Daoy (cell line): ENCODE measurements around the gene PHLPP2. TPM values are rescaled to one million over a fixed set of nuclear protein-coding genes. Genes with fewer than 3 reads are reported as not detected.
A peak's percentile ranks its signal among the peaks of the same experiment; 100 is the strongest.

Source experiments
- DNase-seq: peaks from one replicate; pipeline ENCODE4 v3.0.0-alpha.2; 2015; ENCODE audit warnings: low read depth
- total RNA-seq: library from RNA; depleted of rRNA; stranded (reverse); fragments of >200 nt; shearing (Covaris generic); gene quantifications from 2 replicates; pipeline ENCODE4 v1.2.3, GENCODE V29; 2014; rRNA removed

Gene PHLPP2
- total RNA-seq = 1.7 and 2.3 TPM in 2 replicates

GRCh38 chr16:71724320-71724751 lies at the start of gene PHLPP2:
Gene PHLPP2, minus strand, starts transcription at chr16:71724701. Its CDS starts 9,906 bp downstream, at chr16:71714795.
- no peak for DNase-seq

GRCh38 chr16:71771571-71771970 lies 47.1 kb upstream of the PHLPP2 start:
- no peak for DNase-seq

- DNase-seq = no peak
These were observed 44.7 kb upstream of the PHLPP2 start for GRCh38 chr16:71769222-71769621.

GRCh38 chr16:71767060-71767900 lies 42.8 kb upstream of the PHLPP2 start:
- DNase-seq = no peak

GRCh38 chr16:71762186-71762585 lies 37.7 kb upstream of the PHLPP2 start:
- no peak for DNase-seq

- no peak for DNase-seq
These were observed 36.6 kb upstream of the PHLPP2 start for GRCh38 chr16:71761097-71761496.

- no peak for DNase-seq
These were observed 33.8 kb upstream of the PHLPP2 start for GRCh38 chr16:71758293-71758760.

- DNase-seq = no peak
These were observed 30.2 kb upstream of the PHLPP2 start for GRCh38 chr16:71754652-71755051.

- no peak for DNase-seq
These were observed 29.6 kb upstream of the PHLPP2 start for GRCh38 chr16:71754108-71754507.

GRCh38 chr16:71748226-71748625 lies 23.7 kb upstream of the PHLPP2 start:
- DNase-seq = no peak

GRCh38 chr16:71746442-71747046 lies 22.0 kb upstream of the PHLPP2 start:
- peak; percentile 5 for DNase-seq

GRCh38 chr16:71738855-71739254 lies 14.4 kb upstream of the PHLPP2 start:
- DNase-seq = no peak

- no peak for DNase-seq
These were observed 13.0 kb upstream of the PHLPP2 start for GRCh38 chr16:71737501-71737900.

GRCh38 chr16:71734511-71734910 lies 10.0 kb upstream of the PHLPP2 start:
- DNase-seq = no peak

GRCh38 chr16:71732587-71732986 lies 8.1 kb upstream of the PHLPP2 start:
- no peak for DNase-seq

GRCh38 chr16:71727551-71728324 lies 3.2 kb upstream of the PHLPP2 start:
- no peak for DNase-seq

- no peak for DNase-seq
These were observed 2.2 kb upstream of the PHLPP2 start for GRCh38 chr16:71726476-71727315.

GRCh38 chr16:71723537-71724319 lies 773 bp downstream of the PHLPP2 start:
- peak; percentile 70 for DNase-seq

- peak; percentile 79 for DNase-seq
These were observed 1.5 kb downstream of the PHLPP2 start for GRCh38 chr16:71722801-71723536.
